ENCODE data around the gene PIK3AP1.

The PIK3AP1 gene

DNA sequence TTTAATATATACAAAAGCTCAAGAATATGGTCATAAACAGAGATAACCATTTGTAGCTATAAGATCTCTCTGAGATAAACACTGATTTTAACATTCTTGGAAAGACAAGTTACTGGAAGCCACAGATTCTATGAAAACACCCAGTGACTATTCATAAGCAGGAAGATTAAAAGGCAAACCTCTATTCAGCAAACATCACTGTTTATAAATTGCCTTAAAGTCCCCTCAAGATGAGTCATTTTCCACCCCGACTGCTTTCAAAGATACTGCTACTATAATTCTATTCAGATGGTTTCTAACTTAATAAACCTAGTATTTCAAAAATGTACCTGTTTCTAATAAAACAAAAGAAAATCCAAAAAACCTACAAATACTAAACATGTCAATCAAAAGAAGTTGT lies 154.5 kb downstream of the PIK3AP1 start:
- Histone ChIP-seq H3K23ac (ENCODE audit: low read length in 2 of 2) (no peak overlapping the region), H3K4me3 (ENCODE audit: insufficient read depth in 1 of 2, low read depth in 1 of 2, low read length in 2 of 2) (no peak overlapping the region), H2AFZ (ENCODE audit: low read depth, low read length) (no peak overlapping the region), H3K4ac (ENCODE audit: low read depth in 1 of 2, low read length in 2 of 2) (no peak overlapping the region), H2BK15ac (ENCODE audit: low read depth, poor library complexity, severe bottlenecking) (no peak overlapping the region), H2BK5ac (ENCODE audit: low read depth, low read length, poor library complexity, severe bottlenecking) (no peak overlapping the region), H3K14ac (ENCODE audit: low read length in 2 of 2) (no peak overlapping the region), H2BK120ac (ENCODE audit: low read depth, low read length) (no peak overlapping the region), H2AK5ac (ENCODE audit: low read length, severe bottlenecking) (no peak overlapping the region), H4K8ac (ENCODE audit: low read length) (no peak overlapping the region), H4K91ac (ENCODE audit: low read length) (no peak overlapping the region), H3K9me3 (ENCODE audit: control insufficient read depth, low read length) (no peaks in the 10 kb centered on the region), H2BK12ac (ENCODE audit: low read length in 2 of 2) (no peak overlapping the region), H3K18ac (ENCODE audit: low read depth in 1 of 2, low read length in 2 of 2) (no peak overlapping the region), H3K27me3 (ENCODE audit: control insufficient read depth in 1 of 2, insufficient read depth in 1 of 2, low read length in 2 of 2) (no peaks in the 10 kb centered on the region), H3K79me1 (replicated peaks; ENCODE audit: low read length, poor library complexity, severe bottlenecking) (peaks cover 5% of the 10 kb centered on the region), H3K36me3 (ENCODE audit: control insufficient read depth in 1 of 2, insufficient read depth in 2 of 2, low read depth in 1 of 2, low read length in 2 of 2) (peaks cover 9 to 48% of the 10 kb centered on the region in 2 experiments), H3K4me1 (ENCODE audit: control insufficient read depth, insufficient read depth, low read depth, low read length) (no peaks in the 10 kb centered on the region), H3K27ac (ENCODE audit: low read length, poor library complexity, severe bottlenecking) (no peak overlapping the region), H3K9ac (ENCODE audit: low read length) (peak overlapping the region; percentile 9), H3K4me2 (ENCODE audit: low read length, poor library complexity, severe bottlenecking) (no peak overlapping the region)
- WGBS: 0% methylated on average over 1 of the region's 1 CpG
- DNase-seq: peak; percentile 64

DNA sequence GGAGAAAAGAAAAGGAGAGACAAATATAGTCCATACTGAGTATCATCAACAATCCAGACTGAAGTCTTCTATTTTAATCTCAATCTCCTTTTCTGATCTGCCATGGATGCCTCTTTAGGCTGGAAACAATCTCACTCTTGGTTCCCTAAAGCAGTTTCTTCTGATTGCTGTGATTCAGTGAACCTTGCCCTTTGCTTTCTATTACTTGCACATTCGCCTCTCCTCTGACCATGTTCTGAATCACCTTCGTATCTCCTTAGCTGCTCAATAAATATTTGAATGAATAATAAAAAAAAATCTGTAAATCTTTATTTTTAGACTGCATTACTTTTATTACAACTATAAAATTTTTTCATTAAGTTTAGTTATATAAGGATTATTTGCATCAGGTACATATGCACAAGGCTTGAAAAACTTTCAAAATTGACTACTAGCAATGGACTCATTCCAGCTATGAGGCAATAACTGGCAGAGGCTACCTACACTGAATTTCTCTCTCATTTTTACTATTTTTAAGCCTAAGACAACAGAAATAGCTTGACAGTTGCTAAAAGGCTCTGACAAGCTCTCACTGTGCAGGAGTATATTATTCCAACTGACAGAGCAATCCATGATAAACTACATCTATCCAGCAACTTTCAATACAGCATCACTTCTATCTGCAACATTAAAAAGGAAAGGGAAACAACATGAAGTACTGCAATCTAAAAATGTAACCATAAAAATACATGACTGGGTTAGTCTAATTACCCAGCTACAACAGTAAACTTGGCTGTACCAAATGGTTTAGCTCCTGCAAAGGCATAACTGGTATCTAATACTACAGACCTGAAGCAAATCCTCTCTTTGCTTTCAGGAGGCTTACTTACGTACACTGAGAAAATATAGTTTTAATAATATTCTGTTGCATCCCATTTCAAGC lies 159.1 kb downstream of the PIK3AP1 start:
- Histone ChIP-seq H3K9me3 (ENCODE audit: control insufficient read depth, low read length) (no peaks in the 10 kb centered on the region), H4K8ac (ENCODE audit: low read length) (no peak overlapping the region), H3K36me3 (ENCODE audit: control insufficient read depth in 1 of 2, insufficient read depth in 2 of 2, low read depth in 1 of 2, low read length in 2 of 2) (peaks cover 6 to 65% of the 10 kb centered on the region in 2 experiments), H2AFZ (ENCODE audit: low read depth, low read length) (no peak overlapping the region), H3K4ac (ENCODE audit: low read depth in 1 of 2, low read length in 2 of 2) (no peak overlapping the region), H3K4me2 (ENCODE audit: low read length, poor library complexity, severe bottlenecking) (no peak overlapping the region), H2BK5ac (ENCODE audit: low read depth, low read length, poor library complexity, severe bottlenecking) (no peak overlapping the region), H3K14ac (ENCODE audit: low read length in 2 of 2) (no peak overlapping the region), H3K4me3 (ENCODE audit: insufficient read depth in 1 of 2, low read depth in 1 of 2, low read length in 2 of 2) (no peak overlapping the region), H2BK15ac (ENCODE audit: low read depth, poor library complexity, severe bottlenecking) (no peak overlapping the region), H3K27ac (ENCODE audit: low read length, poor library complexity, severe bottlenecking) (no peak overlapping the region), H2BK120ac (ENCODE audit: low read depth, low read length) (no peak overlapping the region), H2BK12ac (ENCODE audit: low read length in 2 of 2) (no peak overlapping the region), H3K18ac (ENCODE audit: low read depth in 1 of 2, low read length in 2 of 2) (no peak overlapping the region), H3K4me1 (ENCODE audit: control insufficient read depth, insufficient read depth, low read depth, low read length) (no peaks in the 10 kb centered on the region), H3K27me3 (ENCODE audit: control insufficient read depth in 1 of 2, insufficient read depth in 1 of 2, low read length in 2 of 2) (no peaks in the 10 kb centered on the region), H3K23ac (ENCODE audit: low read length in 2 of 2) (no peak overlapping the region), H3K79me1 (replicated peaks; ENCODE audit: low read length, poor library complexity, severe bottlenecking) (peaks cover 15% of the 10 kb centered on the region), H3K9ac (ENCODE audit: low read length) (peak overlapping the region; percentile 37), H2AK5ac (ENCODE audit: low read length, severe bottlenecking) (no peak overlapping the region), H4K91ac (ENCODE audit: low read length) (no peak overlapping the region)
- no peak for DNase-seq
- whole genome bisulfite sequencing: no CpG with 5 or more reads among the region's 3 CpGs

DNA sequence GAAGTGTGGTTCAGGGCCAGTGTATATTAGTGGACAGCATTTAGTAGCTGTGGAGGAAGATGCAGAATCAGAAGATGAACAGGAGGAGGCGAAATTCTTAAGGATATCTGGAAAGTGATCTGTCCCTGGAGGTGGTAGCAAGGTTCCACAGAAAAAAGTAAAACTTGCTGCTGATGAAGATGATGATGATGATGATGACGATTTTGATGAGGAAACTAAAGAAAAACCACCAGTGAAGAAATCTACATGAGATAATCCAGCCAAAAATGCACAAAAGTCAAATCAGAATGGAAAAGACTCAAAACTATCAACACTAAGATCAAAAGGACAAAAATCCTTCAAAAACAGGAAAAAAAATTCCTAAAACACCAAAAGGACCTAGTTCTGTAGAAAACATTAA lies 159.8 kb downstream of the PIK3AP1 start:
- Histone ChIP-seq H3K9me3 (ENCODE audit: control insufficient read depth, low read length) (no peaks in the 10 kb centered on the region), H3K79me1 (replicated peaks; ENCODE audit: low read length, poor library complexity, severe bottlenecking) (peaks cover 15% of the 10 kb centered on the region), H2BK5ac (ENCODE audit: low read depth, low read length, poor library complexity, severe bottlenecking) (no peak overlapping the region), H3K4me1 (ENCODE audit: control insufficient read depth, insufficient read depth, low read depth, low read length) (no peaks in the 10 kb centered on the region), H4K8ac (ENCODE audit: low read length) (no peak overlapping the region), H3K23ac (ENCODE audit: low read length in 2 of 2) (no peak overlapping the region), H3K27me3 (ENCODE audit: control insufficient read depth in 1 of 2, insufficient read depth in 1 of 2, low read length in 2 of 2) (no peaks in the 10 kb centered on the region), H3K4ac (ENCODE audit: low read depth in 1 of 2, low read length in 2 of 2) (no peak overlapping the region), H4K91ac (ENCODE audit: low read length) (no peak overlapping the region), H3K36me3 (ENCODE audit: control insufficient read depth in 1 of 2, insufficient read depth in 2 of 2, low read depth in 1 of 2, low read length in 2 of 2) (peaks cover 6 to 67% of the 10 kb centered on the region in 2 experiments), H2AFZ (ENCODE audit: low read depth, low read length) (no peak overlapping the region), H3K4me3 (ENCODE audit: insufficient read depth in 1 of 2, low read depth in 1 of 2, low read length in 2 of 2) (no peak overlapping the region), H2BK120ac (ENCODE audit: low read depth, low read length) (no peak overlapping the region), H3K27ac (ENCODE audit: low read length, poor library complexity, severe bottlenecking) (no peak overlapping the region), H3K9ac (ENCODE audit: low read length) (peak overlapping the region; percentile 37), H3K4me2 (ENCODE audit: low read length, poor library complexity, severe bottlenecking) (no peak overlapping the region), H3K14ac (ENCODE audit: low read length in 2 of 2) (no peak overlapping the region), H2BK15ac (ENCODE audit: low read depth, poor library complexity, severe bottlenecking) (no peak overlapping the region), H2AK5ac (ENCODE audit: low read length, severe bottlenecking) (no peak overlapping the region), H2BK12ac (ENCODE audit: low read length in 2 of 2) (no peak overlapping the region), H3K18ac (ENCODE audit: low read depth in 1 of 2, low read length in 2 of 2) (no peak overlapping the region)
- 100% methylated on average over 1 of the region's 2 CpGs for WGBS
- DNase-seq: no peak

DNA sequence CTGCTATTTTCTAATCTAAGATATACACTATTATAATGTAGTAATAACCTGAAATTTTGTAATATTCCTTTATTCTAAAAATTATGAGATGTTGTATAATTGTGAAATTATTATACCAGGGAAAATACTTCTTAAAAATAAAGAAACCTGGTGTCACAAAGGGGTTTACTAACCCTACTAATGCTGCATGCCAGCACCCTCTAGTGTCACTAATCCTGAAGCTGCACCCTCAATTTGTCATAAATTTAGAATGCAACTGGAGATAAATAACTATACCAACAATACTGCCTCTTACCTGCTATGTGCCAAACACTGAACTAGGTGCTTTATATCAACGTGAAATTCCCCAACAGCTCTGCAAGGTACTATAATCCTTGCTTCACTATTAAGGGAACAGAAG lies 164.3 kb downstream of the PIK3AP1 start:
- no peak overlapping the region for H3K23ac ChIP-seq (ENCODE audit: low read length in 2 of 2)
- H2BK15ac ChIP-seq (ENCODE audit: low read depth, poor library complexity, severe bottlenecking): no peak overlapping the region
- H3K9ac ChIP-seq (ENCODE audit: low read length): no peak overlapping the region
- no peaks in the 10 kb centered on the region for H3K4me1 ChIP-seq (ENCODE audit: control insufficient read depth, insufficient read depth, low read depth, low read length)
- no peak overlapping the region for H2BK120ac ChIP-seq (ENCODE audit: low read depth, low read length)
- peaks cover 3 to 81% of the 10 kb centered on the region in 2 experiments for H3K36me3 ChIP-seq (ENCODE audit: control insufficient read depth in 1 of 2, insufficient read depth in 2 of 2, low read depth in 1 of 2, low read length in 2 of 2)
- no peak overlapping the region for H3K18ac ChIP-seq (ENCODE audit: low read depth in 1 of 2, low read length in 2 of 2)
- H3K4ac ChIP-seq (ENCODE audit: low read depth in 1 of 2, low read length in 2 of 2): no peak overlapping the region
- H2AK5ac ChIP-seq (ENCODE audit: low read length, severe bottlenecking): no peak overlapping the region
- no peak for DNase-seq
- H3K9me3 ChIP-seq (ENCODE audit: control insufficient read depth, low read length): no peaks in the 10 kb centered on the region
- H4K91ac ChIP-seq (ENCODE audit: low read length): no peak overlapping the region
- no peak overlapping the region for H3K4me3 ChIP-seq (ENCODE audit: insufficient read depth in 1 of 2, low read depth in 1 of 2, low read length in 2 of 2)
- WGBS: 100% methylated on average over 1 of the region's 1 CpG
- H3K4me2 ChIP-seq (ENCODE audit: low read length, poor library complexity, severe bottlenecking): no peak overlapping the region
- no peak overlapping the region for H3K27ac ChIP-seq (ENCODE audit: low read length, poor library complexity, severe bottlenecking)
- H2AFZ ChIP-seq (ENCODE audit: low read depth, low read length): no peak overlapping the region
- no peak overlapping the region for H2BK12ac ChIP-seq (ENCODE audit: low read length in 2 of 2)
- peaks cover 24% of the 10 kb centered on the region for H3K79me1 ChIP-seq (replicated peaks; ENCODE audit: low read length, poor library complexity, severe bottlenecking)
- no peak overlapping the region for H4K8ac ChIP-seq (ENCODE audit: low read length)
- no peaks in the 10 kb centered on the region for H3K27me3 ChIP-seq (ENCODE audit: control insufficient read depth in 1 of 2, insufficient read depth in 1 of 2, low read length in 2 of 2)
- H3K14ac ChIP-seq (ENCODE audit: low read length in 2 of 2): no peak overlapping the region
- no peak overlapping the region for H2BK5ac ChIP-seq (ENCODE audit: low read depth, low read length, poor library complexity, severe bottlenecking)
